ENCODE results near the gene ZFAND3.

Gene ZFAND3

GRCh38 chr6:38142178-38142902, 322.8 kb downstream of the ZFAND3 start:
- no peak for DNase-seq

- no peak for DNase-seq
These were observed 323.9 kb downstream of the ZFAND3 start for GRCh38 chr6:38143191-38144150.

- no peak for DNase-seq
These were observed 324.9 kb downstream of the ZFAND3 start for GRCh38 chr6:38144365-38144945.

- DNase-seq = no peak
These were observed 326.6 kb downstream of the ZFAND3 start for GRCh38 chr6:38146021-38146733.

GRCh38 chr6:38146734-38147027, 327.2 kb downstream of the ZFAND3 start:
- DNase-seq = no peak

- no peak for DNase-seq
These were observed 329.1 kb downstream of the ZFAND3 start for GRCh38 chr6:38148606-38149005.

GRCh38 chr6:38149531-38149930, 330.0 kb downstream of the ZFAND3 start:
- no peak for DNase-seq

GRCh38 chr6:38150021-38150420, 330.5 kb downstream of the ZFAND3 start:
- no peak for DNase-seq

- no peak for DNase-seq
These were observed 331.3 kb downstream of the ZFAND3 start for GRCh38 chr6:38150681-38151296.

- no peak for DNase-seq
These were observed 332.3 kb downstream of the ZFAND3 start for GRCh38 chr6:38151580-38152500.

GRCh38 chr6:38152620-38153019, 333.1 kb downstream of the ZFAND3 start:
- DNase-seq = no peak

- DNase-seq = no peak
These were observed 333.7 kb downstream of the ZFAND3 start for GRCh38 chr6:38153076-38153797.

- no peak for DNase-seq
These were observed 334.3 kb downstream of the ZFAND3 start for GRCh38 chr6:38153798-38154345.

- no peak for DNase-seq
These were observed 335.2 kb downstream of the ZFAND3 start for GRCh38 chr6:38154731-38155130.

- no peak for DNase-seq
These were observed 335.6 kb downstream of the ZFAND3 start for GRCh38 chr6:38155144-38155543.

GRCh38 chr6:38155621-38156204, 336.2 kb downstream of the ZFAND3 start:
- DNase-seq = no peak

GRCh38 chr6:38156818-38157565, 337.5 kb downstream of the ZFAND3 start:
- no peak for DNase-seq

- DNase-seq = no peak
These were observed 338.4 kb downstream of the ZFAND3 start for GRCh38 chr6:38157905-38158304.

GRCh38 chr6:38158762-38159350, 339.3 kb downstream of the ZFAND3 start:
- DNase-seq = no peak
